Prostate gland (tissue), 2 donors: ENCODE data around the gene HSPB6.

Experiments
- CTCF ChIP-seq, 4 experiments: fragments of 200-600 bp in 2 of 4; fragments of 450-650 bp in 2 of 4; sonication (generic) in 2 of 4; IDR thresholded peaks; 1 replicate in 3 of 4; 2 replicates in 1 of 4; pipeline ENCODE4 v1.5.1; 2016 to 2019; ENCODE audit warnings: antibody characterized with exemption in 4 of 4, mild to moderate bottlenecking in 2 of 4, moderate library complexity in 2 of 4
- POLR2AphosphoS5 ChIP-seq: sonication (generic); formaldehyde crosslinking; IDR thresholded peaks from one replicate; pipeline ENCODE4 v1.6.1; 2017; ENCODE audit warnings: antibody characterized with exemption

GRCh38 chr19:35732540-35733179, 24.2 kb downstream of the HSPB6 start:
- TF ChIP-seq CTCF (IDR thresholded peaks at IDR 0.05) (no peak), POLR2AphosphoS5 (no peak)
